A673 (cell line): ENCODE results near the gene EDN3. TPM values are rescaled to one million over a fixed set of nuclear protein-coding genes. Genes with fewer than 3 reads are reported as not detected.

Source experiments
- BruUV-seq: library from RNA; stranded (reverse); fragments of 400-500 nt; replicated peaks from 2 replicates; lab custom pipeline; 2021; lab: Mats Ljungman, UMichigan
- CTCF ChIA-PET: fragments of 300-600 bp; sonication (Branson Sonifier 250); formaldehyde crosslinking; loops from one replicate; lab custom pipeline; 2022; ENCODE audit warnings: antibody characterized with exemption; lab: Charles Lee
- POLR2A ChIA-PET: fragments of 300-600 bp; sonication (Branson Sonifier 250); formaldehyde crosslinking; loops from one replicate; lab custom pipeline; 2022; ENCODE audit warnings: antibody characterized with exemption; ENCODE audit not compliant: low non-redundant PET; lab: Charles Lee
- DNase-seq: peaks from one replicate; pipeline ENCODE4 v3.0.0-alpha.2; 2015; ENCODE audit warnings: low spot score
- H3K27ac ChIP-seq: fragments of 200-600 bp; sonication (generic); 2 replicates; pipeline ENCODE4 v1.5.1; 2016; ENCODE audit warnings: mixed run types, low read depth, mild to moderate bottlenecking, mixed read lengths, antibody characterized with exemption, low read length; ENCODE audit not compliant: poor library complexity, severe bottlenecking
- H3K27me3 ChIP-seq: fragments of 200-600 bp; sonication (generic); replicated peaks from 2 replicates; pipeline ENCODE4 v1.6.1; 2017; ENCODE audit warnings: mixed run types, low read depth, mild to moderate bottlenecking, mixed read lengths, antibody characterized with exemption, low read length; ENCODE audit not compliant: insufficient read depth, poor library complexity
- H3K36me3 ChIP-seq: fragments of 200-600 bp; sonication (generic); 2 replicates; pipeline ENCODE4 v1.6.1; 2016; ENCODE audit warnings: mixed run types, mild to moderate bottlenecking, mixed read lengths, antibody characterized with exemption, low read length; ENCODE audit not compliant: insufficient read depth, poor library complexity, severe bottlenecking
- H3K4me1 ChIP-seq: fragments of 200-600 bp; sonication (generic); 2 replicates; pipeline ENCODE4 v1.6.1; 2017; ENCODE audit warnings: mixed run types, mild to moderate bottlenecking, mixed read lengths, antibody characterized with exemption, low read length; ENCODE audit not compliant: insufficient read depth, poor library complexity, severe bottlenecking
- H3K4me3 ChIP-seq: fragments of 200-600 bp; sonication (generic); 2 replicates; pipeline ENCODE4 v1.5.1; 2016; ENCODE audit warnings: low read depth, mixed run types, mild to moderate bottlenecking, mixed read lengths, low read length; ENCODE audit not compliant: poor library complexity, severe bottlenecking
- H3K9me3 ChIP-seq: fragments of 200-600 bp; sonication (generic); 2 replicates; pipeline ENCODE4 v1.6.1; 2016; ENCODE audit warnings: mixed run types, low read depth, mild to moderate bottlenecking, mixed read lengths, antibody characterized with exemption, low read length; ENCODE audit not compliant: poor library complexity, severe bottlenecking
- EZH2 ChIP-seq: fragments of 200-600 bp; sonication (generic); IDR thresholded peaks from 2 replicates; pipeline ENCODE4 v1.6.1; 2017; ENCODE audit warnings: borderline replicate concordance, low read depth, mild to moderate bottlenecking, mixed read lengths, antibody characterized with exemption, low read length; ENCODE audit not compliant: poor library complexity, severe bottlenecking
- intact Hi-C: fragments of 100-400 bp; cut with micrococcal nuclease; formaldehyde crosslinking; loops from one replicate; pipeline ENCODE4 v1.10.0; 2022; ENCODE audit not compliant: unreplicated experiment
- total RNA-seq: library from RNA; stranded (reverse); gene quantifications from 2 replicates; pipeline ENCODE4 v1.2.3, GENCODE V29; 2021
- TF ChIP-seq, protein P1 (sequence below): fragments of 300-800, 200-600 bp; sonication (generic); conservative IDR thresholded peaks from 2 replicates; pipeline ENCODE4 v1.5.1; 2017; ENCODE audit warnings: low read depth, mild to moderate bottlenecking, antibody characterized with exemption, low read length, moderate library complexity, mixed read lengths

Gene EDN3
- total RNA-seq, 1 experiment from 2014 or later = not detected

- Histone ChIP-seq H3K27ac (no peak overlapping the region), H3K9me3 (no peaks in the 10 kb centered on the region), H3K4me3 (no peak overlapping the region), H3K36me3 (no peaks in the 10 kb centered on the region), H3K27me3 (peaks cover 44% of the 10 kb centered on the region), H3K4me1 (no peaks in the 10 kb centered on the region)
- no peak for DNase-seq
- intact Hi-C loops = no loop called here
- no peak for TF ChIP-seq EZH2
- TF ChIP-seq, protein P1, sequence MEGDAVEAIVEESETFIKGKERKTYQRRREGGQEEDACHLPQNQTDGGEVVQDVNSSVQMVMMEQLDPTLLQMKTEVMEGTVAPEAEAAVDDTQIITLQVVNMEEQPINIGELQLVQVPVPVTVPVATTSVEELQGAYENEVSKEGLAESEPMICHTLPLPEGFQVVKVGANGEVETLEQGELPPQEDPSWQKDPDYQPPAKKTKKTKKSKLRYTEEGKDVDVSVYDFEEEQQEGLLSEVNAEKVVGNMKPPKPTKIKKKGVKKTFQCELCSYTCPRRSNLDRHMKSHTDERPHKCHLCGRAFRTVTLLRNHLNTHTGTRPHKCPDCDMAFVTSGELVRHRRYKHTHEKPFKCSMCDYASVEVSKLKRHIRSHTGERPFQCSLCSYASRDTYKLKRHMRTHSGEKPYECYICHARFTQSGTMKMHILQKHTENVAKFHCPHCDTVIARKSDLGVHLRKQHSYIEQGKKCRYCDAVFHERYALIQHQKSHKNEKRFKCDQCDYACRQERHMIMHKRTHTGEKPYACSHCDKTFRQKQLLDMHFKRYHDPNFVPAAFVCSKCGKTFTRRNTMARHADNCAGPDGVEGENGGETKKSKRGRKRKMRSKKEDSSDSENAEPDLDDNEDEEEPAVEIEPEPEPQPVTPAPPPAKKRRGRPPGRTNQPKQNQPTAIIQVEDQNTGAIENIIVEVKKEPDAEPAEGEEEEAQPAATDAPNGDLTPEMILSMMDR = no peak
- ChIA-PET CTCF (no interaction called here), POLR2A (no interaction called here)
- BruUV-seq = no TSS peak
Observed at GRCh38 chr20:59289994-59290393, 10.4 kb upstream of the EDN3 start.

GRCh38 chr20:59291740-59292383 lies 8.5 kb upstream of the EDN3 start:
- intact Hi-C loops = no loop called here
- Histone ChIP-seq H3K4me1 (no peaks in the 10 kb centered on the region), H3K9me3 (no peaks in the 10 kb centered on the region), H3K4me3 (no peak overlapping the region), H3K27ac (no peak overlapping the region), H3K27me3 (peaks cover 60% of the 10 kb centered on the region), H3K36me3 (no peaks in the 10 kb centered on the region)
- BruUV-seq = no TSS peak
- ChIA-PET POLR2A (no interaction called here), CTCF (no interaction called here)
- TF ChIP-seq EZH2 = no peak
- TF ChIP-seq, protein P1 = no peak
- DNase-seq = no peak

- ChIA-PET CTCF (no interaction called here), POLR2A (no interaction called here)
- no peaks in the 10 kb centered on the region for H3K4me1 ChIP-seq
- H3K9me3 ChIP-seq = no peaks in the 10 kb centered on the region
- no peaks in the 10 kb centered on the region for H3K36me3 ChIP-seq
- no peak overlapping the region for H3K4me3 ChIP-seq
- H3K27ac ChIP-seq = no peak overlapping the region
- no TSS peak for BruUV-seq
- DNase-seq = no peak
- H3K27me3 ChIP-seq = peaks cover 89% of the 10 kb centered on the region
- intact Hi-C loops = no loop called here
- TF ChIP-seq, protein P1 = no peak
- TF ChIP-seq EZH2 = no peak
Observed at GRCh38 chr20:59295531-59295930, 4.9 kb upstream of the EDN3 start.
